ENCODE results near the gene ZFYVE19. TPM values are rescaled to one million over a fixed set of nuclear protein-coding genes. Genes with fewer than 3 reads are reported as not detected.

The ZFYVE19 gene
- total RNA-seq, 1 donor from 2014 or later, result 34.4 TPM

DNA sequence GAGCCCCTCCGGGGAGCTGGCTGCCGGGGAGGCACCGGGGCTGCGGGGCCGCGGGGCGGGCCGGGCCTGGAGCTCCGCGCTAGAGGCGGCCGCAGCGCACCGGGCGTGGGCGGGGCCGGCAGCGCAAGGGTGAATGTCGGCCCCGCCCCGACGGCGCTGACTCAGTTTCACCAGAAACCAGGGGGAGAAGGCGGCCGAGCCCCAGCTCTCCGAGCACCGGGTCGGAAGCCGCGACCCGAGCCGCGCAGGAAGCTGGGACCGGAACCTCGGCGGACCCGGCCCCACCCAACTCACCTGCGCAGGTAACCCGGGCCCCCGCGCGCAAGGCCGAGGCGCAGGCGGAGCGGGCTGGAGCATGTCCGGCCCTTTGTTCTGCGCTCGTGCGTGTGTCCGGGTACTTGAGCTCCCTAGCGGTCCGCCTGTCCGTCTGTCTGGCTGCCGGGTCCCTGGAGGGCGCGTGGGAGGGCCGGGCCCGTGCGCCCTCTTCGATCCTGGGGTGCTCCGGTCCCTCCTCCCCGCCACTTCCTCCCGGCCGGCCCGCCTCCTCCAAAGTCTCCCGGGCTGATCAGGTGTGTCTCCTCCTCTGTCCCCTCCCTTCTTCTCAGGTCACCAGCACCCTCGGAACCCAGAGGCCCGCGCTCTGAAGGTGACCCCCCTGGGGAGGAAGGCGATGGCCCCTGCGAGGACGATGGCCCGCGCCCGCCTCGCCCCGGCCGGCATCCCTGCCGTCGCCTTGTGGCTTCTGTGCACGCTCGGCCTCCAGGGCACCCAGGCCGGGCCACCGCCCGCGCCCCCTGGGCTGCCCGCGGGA is 37.2 kb downstream of the ZFYVE19 start, which contains the start of gene SPINT1:
Gene SPINT1, plus strand, starts transcription at position 164 of the 811 bp plus-strand sequence. Its CDS starts 507 bp downstream, at position 671.
- Histone ChIP-seq H3K27me3 (no peaks in the 10 kb centered on the region), H3K36me3 (no peaks in the 10 kb centered on the region), H3K4me1 (peaks cover 34% of the 10 kb centered on the region), H3K9me3 (no peaks in the 10 kb centered on the region), H3K27ac (peak within 1 kb of the TSS; percentile 70), H3K4me3 (peak within 1 kb of the TSS; percentile 54 to 66)
- intact Hi-C loops (cut with DNase I), result no loop called here
- TF ChIP-seq, protein P1, sequence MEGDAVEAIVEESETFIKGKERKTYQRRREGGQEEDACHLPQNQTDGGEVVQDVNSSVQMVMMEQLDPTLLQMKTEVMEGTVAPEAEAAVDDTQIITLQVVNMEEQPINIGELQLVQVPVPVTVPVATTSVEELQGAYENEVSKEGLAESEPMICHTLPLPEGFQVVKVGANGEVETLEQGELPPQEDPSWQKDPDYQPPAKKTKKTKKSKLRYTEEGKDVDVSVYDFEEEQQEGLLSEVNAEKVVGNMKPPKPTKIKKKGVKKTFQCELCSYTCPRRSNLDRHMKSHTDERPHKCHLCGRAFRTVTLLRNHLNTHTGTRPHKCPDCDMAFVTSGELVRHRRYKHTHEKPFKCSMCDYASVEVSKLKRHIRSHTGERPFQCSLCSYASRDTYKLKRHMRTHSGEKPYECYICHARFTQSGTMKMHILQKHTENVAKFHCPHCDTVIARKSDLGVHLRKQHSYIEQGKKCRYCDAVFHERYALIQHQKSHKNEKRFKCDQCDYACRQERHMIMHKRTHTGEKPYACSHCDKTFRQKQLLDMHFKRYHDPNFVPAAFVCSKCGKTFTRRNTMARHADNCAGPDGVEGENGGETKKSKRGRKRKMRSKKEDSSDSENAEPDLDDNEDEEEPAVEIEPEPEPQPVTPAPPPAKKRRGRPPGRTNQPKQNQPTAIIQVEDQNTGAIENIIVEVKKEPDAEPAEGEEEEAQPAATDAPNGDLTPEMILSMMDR (IDR thresholded peaks at IDR 0.05), result no peak
- peak in 1 of 2 donors; percentile 60 for TF ChIP-seq POLR2AphosphoS5 (IDR thresholded peaks at IDR 0.05; ENCODE audit: insufficient read depth in 1 of 2, low read depth in 1 of 2)
- DNase-seq (ENCODE audit: extremely low spot score in 2 of 2), result no peak

DNA sequence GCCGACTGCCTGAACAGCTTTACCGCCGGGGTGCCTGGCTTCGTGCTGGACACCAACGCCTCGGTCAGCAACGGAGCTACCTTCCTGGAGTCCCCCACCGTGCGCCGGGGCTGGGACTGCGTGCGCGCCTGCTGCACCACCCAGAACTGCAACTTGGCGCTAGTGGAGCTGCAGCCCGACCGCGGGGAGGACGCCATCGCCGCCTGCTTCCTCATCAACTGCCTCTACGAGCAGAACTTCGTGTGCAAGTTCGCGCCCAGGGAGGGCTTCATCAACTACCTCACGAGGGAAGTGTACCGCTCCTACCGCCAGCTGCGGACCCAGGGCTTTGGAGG is 37.8 kb downstream of the ZFYVE19 start:
- peak overlapping the region; percentile 70 for H3K27ac ChIP-seq
- peaks cover 34% of the 10 kb centered on the region for H3K4me1 ChIP-seq
- DNase-seq (ENCODE audit: extremely low spot score in 2 of 2), result no peak
- H3K9me3 ChIP-seq, result no peaks in the 10 kb centered on the region
- peak overlapping the region; percentile 54 to 66 for H3K4me3 ChIP-seq
- TF ChIP-seq POLR2AphosphoS5 (IDR thresholded peaks at IDR 0.05; ENCODE audit: insufficient read depth in 1 of 2, low read depth in 1 of 2) (no peak), POLR2A (IDR thresholded peaks at IDR 0.05) (no peak)
- TF ChIP-seq, protein P1 (IDR thresholded peaks at IDR 0.05), result no peak
- H3K36me3 ChIP-seq, result no peaks in the 10 kb centered on the region
- no peaks in the 10 kb centered on the region for H3K27me3 ChIP-seq
- intact Hi-C loops (cut with DNase I), result no loop called here

DNA sequence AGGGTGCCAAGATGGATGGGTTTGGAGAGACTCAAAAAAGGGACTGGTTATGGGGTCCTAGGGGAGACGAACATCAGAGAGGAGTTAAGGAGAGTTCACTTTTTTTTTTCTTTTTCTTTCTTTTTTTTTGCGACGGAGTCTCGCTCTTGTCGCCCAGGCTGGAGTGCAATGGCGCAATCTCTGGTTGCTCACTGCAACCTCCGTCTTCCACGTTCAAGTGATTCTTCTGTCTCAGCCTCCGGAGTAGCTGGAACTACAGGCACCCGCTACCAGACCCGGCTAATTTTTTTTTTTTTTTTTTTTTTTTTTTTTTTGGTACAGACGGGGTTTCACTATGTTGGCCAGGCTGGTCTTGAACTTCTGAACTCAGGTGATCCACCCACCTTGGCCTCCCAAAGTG is 38.1 kb downstream of the ZFYVE19 start:
- no peaks in the 10 kb centered on the region for H3K36me3 ChIP-seq
- intact Hi-C loops (cut with DNase I), result no loop called here
- H3K9me3 ChIP-seq, result no peaks in the 10 kb centered on the region
- H3K27me3 ChIP-seq, result no peaks in the 10 kb centered on the region
- peaks cover 34% of the 10 kb centered on the region for H3K4me1 ChIP-seq
- H3K27ac ChIP-seq, result peak overlapping the region; percentile 70
- TF ChIP-seq POLR2A (IDR thresholded peaks at IDR 0.05), result no peak
- TF ChIP-seq, protein P1 (IDR thresholded peaks at IDR 0.05), result no peak
- TF ChIP-seq POLR2AphosphoS5 (IDR thresholded peaks at IDR 0.05; ENCODE audit: insufficient read depth in 1 of 2, low read depth in 1 of 2), result no peak
- peak overlapping the region; percentile 54 to 66 for H3K4me3 ChIP-seq
- no peak for DNase-seq (ENCODE audit: extremely low spot score in 2 of 2)

DNA sequence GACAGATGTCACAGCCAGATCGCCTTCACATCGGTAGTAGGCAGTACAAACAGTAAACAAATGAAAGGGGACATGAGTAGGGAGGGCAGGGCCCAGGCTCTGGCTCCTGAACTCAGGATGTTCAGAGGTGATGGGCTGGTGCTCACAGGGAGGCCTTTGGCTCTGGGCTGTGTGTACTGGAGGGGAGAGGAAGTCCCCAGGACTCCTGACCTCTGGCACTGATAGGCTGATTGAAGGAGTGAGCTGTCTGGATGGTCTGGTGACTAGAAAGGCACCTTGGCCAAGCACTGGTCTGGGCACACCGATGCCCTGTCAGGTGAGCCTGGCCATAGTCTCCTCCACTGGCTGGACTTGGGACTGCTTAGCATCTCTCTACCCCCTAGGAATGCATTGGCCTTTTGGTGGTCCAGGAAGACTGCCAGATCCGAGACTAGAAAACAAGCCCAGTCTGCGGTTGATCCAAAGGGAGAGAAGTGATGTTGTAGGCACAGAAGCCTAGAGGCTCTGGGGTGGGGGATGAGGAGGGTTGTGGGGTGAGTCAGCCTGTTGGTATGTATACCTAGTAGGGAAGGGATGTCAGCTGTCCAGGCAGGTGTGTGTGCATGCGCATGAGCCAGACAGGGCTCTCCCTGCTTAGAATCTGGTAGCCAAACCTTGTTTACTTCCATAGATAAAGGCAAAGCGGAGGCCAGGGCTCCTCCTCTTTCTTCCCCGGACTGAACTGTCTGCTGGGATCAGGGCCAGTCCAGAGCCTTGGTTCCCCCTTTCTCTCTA is 38.8 kb downstream of the ZFYVE19 start:
- Histone ChIP-seq H3K36me3 (no peaks in the 10 kb centered on the region), H3K27ac (peak overlapping the region; percentile 70), H3K4me3 (peak overlapping the region; percentile 4 to 54), H3K9me3 (no peaks in the 10 kb centered on the region), H3K27me3 (no peaks in the 10 kb centered on the region), H3K4me1 (peaks cover 34% of the 10 kb centered on the region)
- DNase-seq (ENCODE audit: extremely low spot score in 2 of 2), result no peak
- intact Hi-C loops (cut with DNase I), result no loop called here
- TF ChIP-seq POLR2A (IDR thresholded peaks at IDR 0.05), result no peak
- TF ChIP-seq POLR2AphosphoS5 (IDR thresholded peaks at IDR 0.05; ENCODE audit: insufficient read depth in 1 of 2, low read depth in 1 of 2), result peak; percentile 38 to 42
- TF ChIP-seq, protein P1 (IDR thresholded peaks at IDR 0.05), result no peak
